OCI-LY3 (cell line): ENCODE measurements around the gene PHF19.

Experiments
- H2AFZ ChIP-seq: fragments of 200-600, 300-600 bp; shearing (Covaris generic); 2 replicates; pipeline ENCODE4 v1.6.0; 2014; ENCODE audit warnings: antibody characterized with exemption, low read depth, low read length
- H3K27ac ChIP-seq: fragments of 200-600, 300-600 bp; sonication (generic); 2 replicates; pipeline ENCODE4 v1.5.1; 2014; ENCODE audit warnings: mild to moderate bottlenecking, low read length, moderate library complexity, mixed read lengths
- H3K27me3 ChIP-seq: fragments of 200-600, 300-600 bp; sonication (generic); 2 replicates; pipeline ENCODE4 v1.6.1; 2014; ENCODE audit warnings: low read depth, low read length, mixed read lengths
- H3K36me3 ChIP-seq: fragments of 200-600, 300-600 bp; sonication (generic); replicated peaks from 2 replicates; pipeline ENCODE3; 2014; ENCODE audit warnings: low read depth, low read length, mixed read lengths
- H3K4me1 ChIP-seq: fragments of 300-600, 200-600 bp; sonication (generic); 2 replicates; pipeline ENCODE4 v1.6.1; 2014; ENCODE audit warnings: low read length, mixed read lengths
- H3K4me2 ChIP-seq: fragments of 200-600, 300-600 bp; sonication (generic); 2 replicates; pipeline ENCODE4 v1.6.1; 2014; ENCODE audit warnings: low read length, mixed read lengths
- H3K4me3 ChIP-seq: fragments of 300-600, 200-600 bp; sonication (generic); 2 replicates; pipeline ENCODE4 v1.5.1; 2014; ENCODE audit warnings: antibody characterized with exemption, mild to moderate bottlenecking, low read length, moderate library complexity
- H3K79me2 ChIP-seq: fragments of 300-600, 200-600 bp; shearing (Covaris generic); 2 replicates; pipeline ENCODE4 v1.6.1; 2014; ENCODE audit warnings: mild to moderate bottlenecking, low read length, mixed read lengths
- H3K9ac ChIP-seq: fragments of 300-600, 200-600 bp; shearing (Covaris generic); 2 replicates; pipeline ENCODE4 v1.6.0; 2014; ENCODE audit warnings: mild to moderate bottlenecking, low read length, moderate library complexity
- H3K9me3 ChIP-seq: fragments of 200-600, 300-600 bp; shearing (Covaris generic); 2 replicates; pipeline ENCODE4 v1.6.1; 2014; ENCODE audit warnings: low read length, mixed read lengths; ENCODE audit not compliant: insufficient read depth
- H4K20me1 ChIP-seq: fragments of 200-600, 300-600 bp; sonication (generic); 2 replicates; pipeline ENCODE4 v1.6.1; 2016; ENCODE audit warnings: low read length, mixed read lengths; ENCODE audit not compliant: insufficient read depth
- CTCF ChIP-seq: fragments of 200-600, 300-600 bp; sonication (generic); IDR thresholded peaks from 2 replicates; pipeline ENCODE4 v1.5.1; 2014; ENCODE audit warnings: antibody characterized with exemption, low read length, low read depth
- EZH2phosphoT487 ChIP-seq: fragments of 200-600 bp; shearing (Covaris generic); IDR thresholded peaks from 2 replicates; pipeline ENCODE4 v1.6.1; 2018; ENCODE audit warnings: antibody characterized with exemption, mixed run types, low read depth

Gene PHF19

GRCh38 chr9:120913647-120914264, 36.8 kb upstream of the PHF19 start:
- H3K27ac ChIP-seq, result no peak overlapping the region
- H3K36me3 ChIP-seq, result peaks cover 87% of the 10 kb centered on the region
- no peaks in the 10 kb centered on the region for H3K27me3 ChIP-seq
- H3K4me1 ChIP-seq, result peaks cover 28% of the 10 kb centered on the region
- no peak for TF ChIP-seq EZH2phosphoT487
- no peak for TF ChIP-seq CTCF
- H3K9me3 ChIP-seq, result no peaks in the 10 kb centered on the region
- H3K4me3 ChIP-seq, result no peak overlapping the region
- H2AFZ ChIP-seq, result no peak overlapping the region
- peaks cover 3% of the 10 kb centered on the region; the same call in 1 of the 2 replicates for H4K20me1 ChIP-seq
- peaks cover 47% of the 10 kb centered on the region for H3K79me2 ChIP-seq
- no peak overlapping the region for H3K4me2 ChIP-seq
- no peak overlapping the region for H3K9ac ChIP-seq

GRCh38 chr9:120912958-120913646, 36.1 kb upstream of the PHF19 start:
- Histone ChIP-seq H3K4me1 (peaks cover 24% of the 10 kb centered on the region), H2AFZ (no peak overlapping the region), H3K27me3 (no peaks in the 10 kb centered on the region), H3K79me2 (peaks cover 41% of the 10 kb centered on the region), H3K36me3 (peaks cover 82% of the 10 kb centered on the region), H3K4me3 (no peak overlapping the region), H3K4me2 (no peak overlapping the region), H3K9ac (no peak overlapping the region), H3K9me3 (no peaks in the 10 kb centered on the region), H3K27ac (no peak overlapping the region), H4K20me1 (peaks cover 3% of the 10 kb centered on the region; the same call in 1 of the 2 replicates)
- no peak for TF ChIP-seq CTCF
- no peak for TF ChIP-seq EZH2phosphoT487

GRCh38 chr9:120911295-120911837, 34.4 kb upstream of the PHF19 start:
- TF ChIP-seq EZH2phosphoT487 (no peak), CTCF (no peak)
- Histone ChIP-seq H3K4me1 (peaks cover 12% of the 10 kb centered on the region; the same call in 1 of the 2 replicates), H3K27ac (no peak overlapping the region), H4K20me1 (peaks cover 3% of the 10 kb centered on the region; the same call in 1 of the 2 replicates), H3K9ac (no peak overlapping the region), H2AFZ (no peak overlapping the region), H3K4me3 (no peak overlapping the region), H3K79me2 (peaks cover 24% of the 10 kb centered on the region), H3K27me3 (no peaks in the 10 kb centered on the region), H3K36me3 (peaks cover 78% of the 10 kb centered on the region), H3K4me2 (no peak overlapping the region), H3K9me3 (no peaks in the 10 kb centered on the region)

- Histone ChIP-seq H3K27me3 (no peaks in the 10 kb centered on the region), H2AFZ (no peak overlapping the region), H3K4me1 (peaks cover 7% of the 10 kb centered on the region; the same call in 1 of the 2 replicates), H3K27ac (no peak overlapping the region), H3K4me2 (no peak overlapping the region), H3K36me3 (peaks cover 75% of the 10 kb centered on the region), H3K79me2 (peaks cover 18% of the 10 kb centered on the region), H4K20me1 (peaks cover 3% of the 10 kb centered on the region; the same call in 1 of the 2 replicates), H3K4me3 (no peak overlapping the region), H3K9me3 (no peaks in the 10 kb centered on the region), H3K9ac (no peak overlapping the region)
- no peak for TF ChIP-seq EZH2phosphoT487
- no peak for TF ChIP-seq CTCF
These were observed 33.7 kb upstream of the PHF19 start for GRCh38 chr9:120910643-120911042.
